Effector memory CD4-positive, alpha-beta T cell (primary cell): ENCODE measurements around the gene EXOC3L1.

Source experiments
- DNase-seq, 3 donors: peaks; one replicate each; pipeline ENCODE4 v3.0.0-alpha.2; 2020
- H3K27ac ChIP-seq: 2 replicates; pipeline ENCODE4 v1.7.0; 2013; ENCODE audit warnings: mild to moderate bottlenecking, low read length, moderate library complexity; ENCODE audit not compliant: insufficient read depth, poor library complexity, severe bottlenecking
- H3K27me3 ChIP-seq: replicated peaks from 2 replicates; pipeline ENCODE4 v1.7.0; 2013; ENCODE audit warnings: mild to moderate bottlenecking, low read length; ENCODE audit not compliant: insufficient read depth, control insufficient read depth, poor library complexity, severe bottlenecking
- H3K36me3 ChIP-seq: 2 replicates; pipeline ENCODE4 v1.7.0; 2013; ENCODE audit warnings: mild to moderate bottlenecking, low read length, moderate library complexity; ENCODE audit not compliant: control insufficient read depth, insufficient read depth
- H3K4me1 ChIP-seq: 2 replicates; pipeline ENCODE4 v1.7.0; 2013; ENCODE audit warnings: low read length, mild to moderate bottlenecking; ENCODE audit not compliant: control insufficient read depth, insufficient read depth, poor library complexity, severe bottlenecking
- H3K4me3 ChIP-seq: 2 replicates; pipeline ENCODE4 v1.7.0; 2013; ENCODE audit warnings: low read length, low read depth, mild to moderate bottlenecking; ENCODE audit not compliant: insufficient read depth, poor library complexity, severe bottlenecking
- H3K9me3 ChIP-seq: 2 replicates; pipeline ENCODE4 v1.7.0; 2013; ENCODE audit warnings: mild to moderate bottlenecking, low read length, moderate library complexity; ENCODE audit not compliant: control insufficient read depth

EXOC3L1 gene

GRCh38 chr16:67216612-67217490 lies 26.9 kb upstream of the EXOC3L1 start:
- Histone ChIP-seq H3K4me3 (no peak overlapping the region), H3K36me3 (no peaks in the 10 kb centered on the region), H3K4me1 (no peaks in the 10 kb centered on the region), H3K9me3 (no peaks in the 10 kb centered on the region), H3K27me3 (no peaks in the 10 kb centered on the region), H3K27ac (no peak overlapping the region)
- DNase-seq: no peak

- Histone ChIP-seq H3K36me3 (no peaks in the 10 kb centered on the region), H3K4me1 (no peaks in the 10 kb centered on the region), H3K9me3 (no peaks in the 10 kb centered on the region), H3K27ac (no peak overlapping the region), H3K4me3 (no peak overlapping the region), H3K27me3 (no peaks in the 10 kb centered on the region)
- DNase-seq: no peak
These were observed 25.8 kb upstream of the EXOC3L1 start for GRCh38 chr16:67215706-67216105.

- Histone ChIP-seq H3K9me3 (no peaks in the 10 kb centered on the region), H3K27me3 (no peaks in the 10 kb centered on the region)
- no peak for DNase-seq
These were observed 23.5 kb upstream of the EXOC3L1 start for GRCh38 chr16:67213197-67214019.

GRCh38 chr16:67212766-67213165 lies 22.8 kb upstream of the EXOC3L1 start:
- no peak for DNase-seq
- H3K4me3 ChIP-seq: no peak overlapping the region
- no peaks in the 10 kb centered on the region for H3K36me3 ChIP-seq
- H3K27me3 ChIP-seq: no peaks in the 10 kb centered on the region
- no peak overlapping the region for H3K27ac ChIP-seq
- no peaks in the 10 kb centered on the region for H3K4me1 ChIP-seq
- H3K9me3 ChIP-seq: no peaks in the 10 kb centered on the region

More at GRCh38 chr16:67213197-67214019, 23.5 kb upstream of the EXOC3L1 start:
- H3K27ac ChIP-seq: no peak overlapping the region
- H3K4me3 ChIP-seq: no peak overlapping the region
- no peaks in the 10 kb centered on the region for H3K36me3 ChIP-seq
- H3K4me1 ChIP-seq: no peaks in the 10 kb centered on the region

- Histone ChIP-seq H3K9me3 (no peaks in the 10 kb centered on the region), H3K4me1 (no peaks in the 10 kb centered on the region), H3K4me3 (no peak overlapping the region), H3K36me3 (no peaks in the 10 kb centered on the region), H3K27ac (no peak overlapping the region), H3K27me3 (no peaks in the 10 kb centered on the region)
- no peak for DNase-seq
These were observed 21.7 kb upstream of the EXOC3L1 start for GRCh38 chr16:67211674-67212073.

- no peaks in the 10 kb centered on the region for H3K9me3 ChIP-seq
- no peaks in the 10 kb centered on the region for H3K4me1 ChIP-seq
- DNase-seq: no peak
- no peaks in the 10 kb centered on the region for H3K36me3 ChIP-seq
- H3K27ac ChIP-seq: no peak overlapping the region
- no peaks in the 10 kb centered on the region for H3K27me3 ChIP-seq
- H3K4me3 ChIP-seq: no peak overlapping the region
These were observed 20.4 kb upstream of the EXOC3L1 start for GRCh38 chr16:67210069-67210937.

GRCh38 chr16:67209565-67209964 lies 19.6 kb upstream of the EXOC3L1 start:
- H3K27ac ChIP-seq: no peak overlapping the region
- DNase-seq: no peak
- H3K36me3 ChIP-seq: no peaks in the 10 kb centered on the region
- H3K4me1 ChIP-seq: no peaks in the 10 kb centered on the region
- H3K4me3 ChIP-seq: no peak overlapping the region
- H3K27me3 ChIP-seq: no peaks in the 10 kb centered on the region
- H3K9me3 ChIP-seq: no peaks in the 10 kb centered on the region

GRCh38 chr16:67208154-67208896 lies 18.4 kb upstream of the EXOC3L1 start:
- Histone ChIP-seq H3K27me3 (no peaks in the 10 kb centered on the region), H3K4me3 (no peak overlapping the region), H3K4me1 (no peaks in the 10 kb centered on the region), H3K27ac (no peak overlapping the region), H3K9me3 (no peaks in the 10 kb centered on the region), H3K36me3 (peaks cover 6% of the 10 kb centered on the region)
- DNase-seq: no peak
